ENCODE data around the gene GPR65.

The GPR65 gene

DNA sequence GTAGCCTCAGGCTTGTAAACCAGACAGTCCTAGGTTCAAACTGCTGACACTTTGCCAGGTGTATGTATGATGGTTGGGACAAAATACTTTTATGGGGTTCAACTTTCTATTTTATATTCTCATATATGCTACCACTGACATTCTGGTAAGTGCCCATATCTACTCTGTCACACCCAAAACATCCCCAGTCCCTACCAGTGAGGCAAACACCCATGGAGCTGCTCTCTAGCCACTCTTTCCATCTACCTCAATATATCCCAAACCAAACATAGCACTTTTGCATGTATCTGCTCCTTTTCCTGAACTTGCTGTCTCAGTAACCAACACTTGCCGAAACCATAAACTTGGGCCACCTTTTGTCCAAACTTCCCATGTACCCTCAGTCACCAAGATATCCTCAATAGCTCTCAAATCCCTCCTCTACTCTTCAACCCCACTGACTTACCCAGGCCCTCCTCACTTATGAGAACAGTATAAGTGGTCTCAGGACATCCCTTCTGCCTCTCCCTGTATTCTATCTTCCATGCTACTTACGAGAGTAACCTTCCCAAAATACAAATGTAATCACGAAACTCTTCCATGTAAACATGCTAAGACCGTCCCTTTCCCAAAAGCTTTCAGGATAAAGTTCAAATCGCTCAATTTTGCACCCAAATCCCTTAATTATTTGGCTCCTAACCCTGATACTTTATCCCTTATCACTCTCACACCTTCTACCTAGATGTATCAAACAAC lies 15.5 kb upstream of the GPR65 start:
- TF ChIP-seq ZNF23 (tag by site-specific recombination; IDR thresholded peaks at IDR 0.05; ENCODE audit: borderline replicate concordance) (no peak), ZNF302 (tag by site-specific recombination; IDR thresholded peaks at IDR 0.05; ENCODE audit: low read depth) (no peak), KLF8 (tag by site-specific recombination; IDR thresholded peaks at IDR 0.05) (no peak), ZNF473 (tag by site-specific recombination; IDR thresholded peaks at IDR 0.05) (no peak)
- CTCF ChIA-PET = interaction anchor here (0.7 kb wide), 1 partner anchor 17 kb away, joined by 3 read pairs; no protein-coding TSS in a partner anchor
- Histone ChIP-seq H3K4me3 (ENCODE audit: low read depth, low read length) (no peak overlapping the region), H3K27ac (ENCODE audit: extremely low read depth, low read depth, low read length) (no peak overlapping the region), H3K4me1 (ENCODE audit: control insufficient read depth, insufficient read depth, low read length) (no peaks in the 10 kb centered on the region), H3K9me3 (ENCODE audit: control insufficient read depth, insufficient read depth, low read depth, low read length) (no peaks in the 10 kb centered on the region), H3K36me3 (ENCODE audit: control insufficient read depth in 2 of 2, insufficient read depth in 1 of 2, low read length in 2 of 2) (no peaks in the 10 kb centered on the region)
- POLR2A ChIA-PET = no interaction called here

DNA sequence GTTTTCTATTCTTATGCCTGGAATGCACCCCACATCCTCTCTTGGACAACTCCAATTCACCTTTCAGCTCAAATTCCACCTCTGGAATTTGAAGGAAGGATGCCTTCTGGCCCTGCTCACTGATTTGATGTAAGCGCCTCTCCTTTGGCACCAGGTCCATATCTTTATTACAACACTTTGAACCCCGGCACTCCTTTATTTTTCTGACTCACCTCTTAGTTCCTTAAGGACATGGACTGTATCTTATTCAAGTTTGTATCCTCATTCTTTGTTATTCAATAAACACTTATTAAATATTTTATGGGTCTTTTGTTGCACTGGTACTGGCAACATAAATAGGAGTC lies 15.0 kb upstream of the GPR65 start:
- ChIA-PET POLR2A (no interaction called here), CTCF (no interaction called here)
- no peak overlapping the region for H3K27ac ChIP-seq (ENCODE audit: extremely low read depth, low read depth, low read length)
- no peaks in the 10 kb centered on the region for H3K36me3 ChIP-seq (ENCODE audit: control insufficient read depth in 2 of 2, insufficient read depth in 1 of 2, low read length in 2 of 2)
- no peak overlapping the region for H3K4me3 ChIP-seq (ENCODE audit: low read depth, low read length)
- TF ChIP-seq ZBTB7A (tag by site-specific recombination; IDR thresholded peaks at IDR 0.05; ENCODE audit: low read depth) (no peak), ZNF664 (tag by site-specific recombination; IDR thresholded peaks at IDR 0.05) (no peak), ZNF391 (tag by site-specific recombination; IDR thresholded peaks at IDR 0.05; ENCODE audit: borderline replicate concordance, low read depth) (no peak)
- TF ChIP-seq, protein P1, sequence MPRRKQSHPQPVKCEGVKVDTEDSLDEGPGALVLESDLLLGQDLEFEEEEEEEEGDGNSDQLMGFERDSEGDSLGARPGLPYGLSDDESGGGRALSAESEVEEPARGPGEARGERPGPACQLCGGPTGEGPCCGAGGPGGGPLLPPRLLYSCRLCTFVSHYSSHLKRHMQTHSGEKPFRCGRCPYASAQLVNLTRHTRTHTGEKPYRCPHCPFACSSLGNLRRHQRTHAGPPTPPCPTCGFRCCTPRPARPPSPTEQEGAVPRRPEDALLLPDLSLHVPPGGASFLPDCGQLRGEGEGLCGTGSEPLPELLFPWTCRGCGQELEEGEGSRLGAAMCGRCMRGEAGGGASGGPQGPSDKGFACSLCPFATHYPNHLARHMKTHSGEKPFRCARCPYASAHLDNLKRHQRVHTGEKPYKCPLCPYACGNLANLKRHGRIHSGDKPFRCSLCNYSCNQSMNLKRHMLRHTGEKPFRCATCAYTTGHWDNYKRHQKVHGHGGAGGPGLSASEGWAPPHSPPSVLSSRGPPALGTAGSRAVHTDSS (tag by site-specific recombination; IDR thresholded peaks at IDR 0.05) = no peak
- TF ChIP-seq, protein P2, sequence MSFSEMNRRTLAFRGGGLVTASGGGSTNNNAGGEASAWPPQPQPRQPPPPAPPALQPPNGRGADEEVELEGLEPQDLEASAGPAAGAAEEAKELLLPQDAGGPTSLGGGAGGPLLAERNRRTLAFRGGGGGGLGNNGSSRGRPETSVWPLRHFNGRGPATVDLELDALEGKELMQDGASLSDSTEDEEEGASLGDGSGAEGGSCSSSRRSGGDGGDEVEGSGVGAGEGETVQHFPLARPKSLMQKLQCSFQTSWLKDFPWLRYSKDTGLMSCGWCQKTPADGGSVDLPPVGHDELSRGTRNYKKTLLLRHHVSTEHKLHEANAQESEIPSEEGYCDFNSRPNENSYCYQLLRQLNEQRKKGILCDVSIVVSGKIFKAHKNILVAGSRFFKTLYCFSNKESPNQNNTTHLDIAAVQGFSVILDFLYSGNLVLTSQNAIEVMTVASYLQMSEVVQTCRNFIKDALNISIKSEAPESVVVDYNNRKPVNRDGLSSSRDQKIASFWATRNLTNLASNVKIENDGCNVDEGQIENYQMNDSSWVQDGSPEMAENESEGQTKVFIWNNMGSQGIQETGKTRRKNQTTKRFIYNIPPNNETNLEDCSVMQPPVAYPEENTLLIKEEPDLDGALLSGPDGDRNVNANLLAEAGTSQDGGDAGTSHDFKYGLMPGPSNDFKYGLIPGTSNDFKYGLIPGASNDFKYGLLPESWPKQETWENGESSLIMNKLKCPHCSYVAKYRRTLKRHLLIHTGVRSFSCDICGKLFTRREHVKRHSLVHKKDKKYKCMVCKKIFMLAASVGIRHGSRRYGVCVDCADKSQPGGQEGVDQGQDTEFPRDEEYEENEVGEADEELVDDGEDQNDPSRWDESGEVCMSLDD (tag by site-specific recombination; IDR thresholded peaks at IDR 0.05) = no peak
- TF ChIP-seq, protein P3, sequence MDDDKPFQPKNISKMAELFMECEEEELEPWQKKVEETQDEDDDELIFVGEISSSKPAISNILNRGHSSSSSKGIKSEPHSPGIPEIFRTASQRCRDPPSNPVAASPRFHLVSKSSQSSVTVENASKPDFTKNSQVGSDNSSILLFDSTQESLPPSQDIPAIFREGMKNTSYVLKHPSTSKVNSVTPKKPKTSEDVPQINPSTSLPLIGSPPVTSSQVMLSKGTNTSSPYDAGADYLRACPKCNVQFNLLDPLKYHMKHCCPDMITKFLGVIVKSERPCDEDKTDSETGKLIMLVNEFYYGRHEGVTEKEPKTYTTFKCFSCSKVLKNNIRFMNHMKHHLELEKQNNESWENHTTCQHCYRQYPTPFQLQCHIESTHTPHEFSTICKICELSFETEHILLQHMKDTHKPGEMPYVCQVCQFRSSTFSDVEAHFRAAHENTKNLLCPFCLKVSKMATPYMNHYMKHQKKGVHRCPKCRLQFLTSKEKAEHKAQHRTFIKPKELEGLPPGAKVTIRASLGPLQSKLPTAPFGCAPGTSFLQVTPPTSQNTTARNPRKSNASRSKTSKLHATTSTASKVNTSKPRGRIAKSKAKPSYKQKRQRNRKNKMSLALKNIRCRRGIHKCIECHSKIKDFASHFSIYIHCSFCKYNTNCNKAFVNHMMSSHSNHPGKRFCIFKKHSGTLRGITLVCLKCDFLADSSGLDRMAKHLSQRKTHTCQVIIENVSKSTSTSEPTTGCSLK (tag by site-specific recombination; IDR thresholded peaks at IDR 0.05) = no peak
- no peaks in the 10 kb centered on the region for H3K4me1 ChIP-seq (ENCODE audit: control insufficient read depth, insufficient read depth, low read length)
- H3K9me3 ChIP-seq (ENCODE audit: control insufficient read depth, insufficient read depth, low read depth, low read length) = no peaks in the 10 kb centered on the region

DNA sequence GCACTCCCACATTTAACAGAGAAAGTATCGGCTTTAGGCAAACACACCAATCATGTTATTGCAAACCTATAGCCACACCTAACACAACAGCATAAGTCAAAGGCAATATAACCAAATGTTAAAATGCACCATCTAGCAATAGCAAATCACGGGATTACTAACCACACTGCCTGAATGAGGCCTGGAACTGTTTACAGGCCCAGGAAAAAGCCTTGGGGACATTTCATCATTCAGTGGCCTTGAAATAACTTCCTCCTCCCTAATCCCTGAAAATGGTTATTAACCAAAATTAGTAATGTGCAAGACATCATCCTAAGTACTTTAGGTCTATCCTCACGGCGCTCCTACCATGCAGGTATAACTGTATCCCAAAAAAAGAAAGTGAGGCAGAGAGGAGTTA lies 14.3 kb upstream of the GPR65 start:
- Histone ChIP-seq H3K9me3 (ENCODE audit: control insufficient read depth, insufficient read depth, low read depth, low read length) (no peaks in the 10 kb centered on the region), H3K27ac (ENCODE audit: extremely low read depth, low read depth, low read length) (no peak overlapping the region), H3K4me3 (ENCODE audit: low read depth, low read length) (no peak overlapping the region), H3K36me3 (ENCODE audit: control insufficient read depth in 2 of 2, insufficient read depth in 1 of 2, low read length in 2 of 2) (no peaks in the 10 kb centered on the region), H3K4me1 (ENCODE audit: control insufficient read depth, insufficient read depth, low read length) (no peaks in the 10 kb centered on the region)
- TF ChIP-seq ZNF391 (tag by site-specific recombination; IDR thresholded peaks at IDR 0.05; ENCODE audit: borderline replicate concordance, low read depth) (no peak), ZEB2 (tag by site-specific recombination; IDR thresholded peaks at IDR 0.05) (no peak), ZIC2 (tag by site-specific recombination; IDR thresholded peaks at IDR 0.05) (no peak), ZNF792 (tag by site-specific recombination; IDR thresholded peaks at IDR 0.05) (no peak), ZNF76 (tag by site-specific recombination; IDR thresholded peaks at IDR 0.05; ENCODE audit: borderline replicate concordance, low read depth) (no peak), ZNF211 (tag by site-specific recombination; IDR thresholded peaks at IDR 0.05; ENCODE audit: low read depth) (no peak), ZXDB (tag by site-specific recombination; IDR thresholded peaks at IDR 0.05) (no peak), ZNF175 (tag by site-specific recombination; IDR thresholded peaks at IDR 0.05) (no peak)
- TF ChIP-seq, protein P4, sequence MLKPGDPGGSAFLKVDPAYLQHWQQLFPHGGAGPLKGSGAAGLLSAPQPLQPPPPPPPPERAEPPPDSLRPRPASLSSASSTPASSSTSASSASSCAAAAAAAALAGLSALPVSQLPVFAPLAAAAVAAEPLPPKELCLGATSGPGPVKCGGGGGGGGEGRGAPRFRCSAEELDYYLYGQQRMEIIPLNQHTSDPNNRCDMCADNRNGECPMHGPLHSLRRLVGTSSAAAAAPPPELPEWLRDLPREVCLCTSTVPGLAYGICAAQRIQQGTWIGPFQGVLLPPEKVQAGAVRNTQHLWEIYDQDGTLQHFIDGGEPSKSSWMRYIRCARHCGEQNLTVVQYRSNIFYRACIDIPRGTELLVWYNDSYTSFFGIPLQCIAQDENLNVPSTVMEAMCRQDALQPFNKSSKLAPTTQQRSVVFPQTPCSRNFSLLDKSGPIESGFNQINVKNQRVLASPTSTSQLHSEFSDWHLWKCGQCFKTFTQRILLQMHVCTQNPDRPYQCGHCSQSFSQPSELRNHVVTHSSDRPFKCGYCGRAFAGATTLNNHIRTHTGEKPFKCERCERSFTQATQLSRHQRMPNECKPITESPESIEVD (tag by site-specific recombination; IDR thresholded peaks at IDR 0.05) = no peak
- TF ChIP-seq, protein P5, sequence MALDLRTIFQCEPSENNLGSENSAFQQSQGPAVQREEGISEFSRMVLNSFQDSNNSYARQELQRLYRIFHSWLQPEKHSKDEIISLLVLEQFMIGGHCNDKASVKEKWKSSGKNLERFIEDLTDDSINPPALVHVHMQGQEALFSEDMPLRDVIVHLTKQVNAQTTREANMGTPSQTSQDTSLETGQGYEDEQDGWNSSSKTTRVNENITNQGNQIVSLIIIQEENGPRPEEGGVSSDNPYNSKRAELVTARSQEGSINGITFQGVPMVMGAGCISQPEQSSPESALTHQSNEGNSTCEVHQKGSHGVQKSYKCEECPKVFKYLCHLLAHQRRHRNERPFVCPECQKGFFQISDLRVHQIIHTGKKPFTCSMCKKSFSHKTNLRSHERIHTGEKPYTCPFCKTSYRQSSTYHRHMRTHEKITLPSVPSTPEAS (tag by site-specific recombination; IDR thresholded peaks at IDR 0.05) = no peak
- CTCF ChIA-PET = no interaction called here
- POLR2A ChIA-PET = no interaction called here
